Activated CD4-positive, CD25-positive, alpha-beta regulatory T cell treated with anti-CD3 and anti-CD28 coated beads, Interleukin-2, amount 50 U/mL, for 16 hours (primary cell): ENCODE results near the gene PTPA.
A peak's percentile ranks its signal among the peaks of the same experiment; 100 is the strongest.
"Not testable (repeated sequence)": the region's sequence is repeated elsewhere in the genome, so short reads cannot be mapped to it uniquely, and the experiment has no call there.

ENCODE experiments used
- DNase-seq: peaks from one replicate; pipeline ENCODE4 v3.0.0-alpha.2; 2020; ENCODE audit warnings: low read depth, low spot score

Gene PTPA

GRCh38 chr9:129175825-129176633 is 64.8 kb downstream of the PTPA start:
- no peak for DNase-seq

- no peak for DNase-seq
Observed at GRCh38 chr9:129176701-129177442, 65.7 kb downstream of the PTPA start.

- DNase-seq, result no peak
Observed at GRCh38 chr9:129177443-129177790, 66.2 kb downstream of the PTPA start.

- DNase-seq, result peak; percentile 83
Observed at GRCh38 chr9:129177791-129178567, 66.8 kb downstream of the PTPA start, which contains the start of gene IER5L. Gene IER5L, minus strand, starts transcription at chr9:129178261. Its CDS starts 209 bp downstream, at chr9:129178052.

- no peak for DNase-seq
Observed at GRCh38 chr9:129178568-129179382, 67.6 kb downstream of the PTPA start.

GRCh38 chr9:129181246-129181645 is 70.0 kb downstream of the PTPA start:
- DNase-seq, result no peak

- DNase-seq, result no peak
Observed at GRCh38 chr9:129182122-129182521, 70.9 kb downstream of the PTPA start.

- no peak for DNase-seq
Observed at GRCh38 chr9:129182625-129183494, 71.6 kb downstream of the PTPA start.

- no peak for DNase-seq
Observed at GRCh38 chr9:129183495-129184218, 72.4 kb downstream of the PTPA start.

GRCh38 chr9:129184219-129184524 is 73.0 kb downstream of the PTPA start:
- no peak for DNase-seq

- no peak for DNase-seq
Observed at GRCh38 chr9:129184596-129185122, 73.4 kb downstream of the PTPA start.

- no peak for DNase-seq
Observed at GRCh38 chr9:129185402-129185801, 74.2 kb downstream of the PTPA start.

GRCh38 chr9:129185991-129186390 is 74.8 kb downstream of the PTPA start:
- DNase-seq, result no peak

GRCh38 chr9:129187042-129187441 is 75.8 kb downstream of the PTPA start:
- DNase-seq, result no peak

GRCh38 chr9:129189971-129190370 is 78.8 kb downstream of the PTPA start:
- DNase-seq, result not testable (repeated sequence)

- DNase-seq, result no peak
Observed at GRCh38 chr9:129191234-129191633, 80.0 kb downstream of the PTPA start.

- no peak for DNase-seq
Observed at GRCh38 chr9:129193655-129194054, 82.4 kb downstream of the PTPA start.

- no peak for DNase-seq
Observed at GRCh38 chr9:129194221-129194620, 83.0 kb downstream of the PTPA start.

GRCh38 chr9:129195606-129196005 is 84.4 kb downstream of the PTPA start:
- no peak for DNase-seq

- not testable (repeated sequence) for DNase-seq
Observed at GRCh38 chr9:129197045-129197444, 85.8 kb downstream of the PTPA start.
